ENCODE measurements around the gene REPS2. TPM values are rescaled to one million over a fixed set of nuclear protein-coding genes. Genes with fewer than 3 reads are reported as not detected.
"Not testable (repeated sequence)": the region's sequence is repeated elsewhere in the genome, so short reads cannot be mapped to it uniquely, and the experiment has no call there.

The REPS2 gene
- total and polyA plus RNA-seq, 3 experiments from 2014 or later = 0.02 to 0.49 (median 0.11) TPM

DNA sequence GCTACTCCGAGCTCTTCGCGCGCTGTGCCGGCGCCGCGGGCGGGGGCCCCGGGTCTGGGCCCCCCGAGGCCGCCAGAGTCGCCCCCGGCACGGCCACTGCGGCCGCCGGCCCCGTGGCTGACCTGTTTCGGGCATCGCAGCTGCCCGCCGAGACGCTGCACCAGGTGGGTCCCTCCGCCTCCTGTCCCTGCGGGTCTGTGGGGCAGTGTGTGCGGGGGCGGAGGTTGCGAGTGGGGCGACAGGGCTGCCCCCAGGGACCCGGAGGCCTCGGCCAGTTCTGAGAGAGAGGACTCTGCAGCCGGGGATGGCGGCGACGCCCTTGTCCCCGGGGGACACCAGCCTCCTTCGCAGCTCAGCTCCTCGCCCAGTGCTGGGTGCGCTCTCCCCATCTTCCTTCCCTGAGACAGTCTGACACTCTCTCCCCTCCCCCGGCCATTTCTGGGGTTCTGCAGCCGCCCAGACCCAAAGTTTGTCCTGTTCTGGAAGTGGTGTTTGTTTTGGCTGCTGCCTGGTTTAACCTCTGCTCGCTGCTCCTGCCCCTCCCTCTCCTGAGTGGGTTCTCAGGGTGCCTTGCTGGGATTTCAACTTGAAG is 609 bp downstream of the REPS2 start:
- H3K36me3 Mint-ChIP-seq = peaks cover 0 to 2% (median 0%) of the 10 kb centered on the region in 3 donors
- POLR2A ChIA-PET = interaction anchor here (0.6 to 0.7 kb wide), 2 partner anchors 19 to 303 kb away, joined by 4 to 6 read pairs; no protein-coding TSS in a partner anchor
- CTCF ChIA-PET = no interaction called here

DNA sequence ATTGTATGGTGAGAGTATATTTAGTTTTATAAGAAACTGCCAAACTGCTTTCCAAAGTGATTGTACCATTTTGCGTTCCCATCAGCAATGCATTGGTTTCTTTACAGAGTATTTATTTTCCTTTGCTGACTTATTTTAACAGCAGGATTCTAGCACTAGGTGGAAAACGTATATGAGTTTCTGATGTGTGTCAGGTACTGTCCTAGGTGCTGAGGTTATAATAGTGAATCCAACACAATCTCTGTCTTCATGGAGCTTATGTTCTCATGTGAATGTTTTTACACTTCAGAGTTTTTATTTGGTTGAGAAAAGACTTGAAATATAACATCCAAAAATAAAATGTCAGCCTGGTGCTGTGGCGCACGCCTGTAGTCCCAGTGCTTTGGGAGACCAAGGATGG is 4.0 kb downstream of the REPS2 start:
- H3K27me3 Mint-ChIP-seq = peaks cover 9 to 16% of the 10 kb centered on the region in 2 donors
- no peak overlapping the region for H3K27ac Mint-ChIP-seq
- no peak overlapping the region for H3K4me3 Mint-ChIP-seq
- peaks cover 3 to 8% (median 6%) of the 10 kb centered on the region in 3 donors for H3K4me1 Mint-ChIP-seq
- H3K27me3 ChIP-seq (ENCODE audit: insufficient read depth, low read length, poor library complexity, severe bottlenecking) = no peaks in the 10 kb centered on the region
- peaks cover 8% of the 10 kb centered on the region for H3K4me1 ChIP-seq (ENCODE audit: insufficient read depth, low read length)
- peaks cover 0 to 2% (median 0%) of the 10 kb centered on the region in 3 donors for H3K36me3 Mint-ChIP-seq
- no peak overlapping the region for H3K27ac ChIP-seq (ENCODE audit: low read depth, low read length)
- peaks cover 0 to 2% (median 1%) of the 10 kb centered on the region in 5 donors for H3K9me3 Mint-ChIP-seq
- ChIA-PET CTCF (no interaction called here), POLR2A (no interaction called here)
- no peaks in the 10 kb centered on the region for H3K36me3 ChIP-seq (ENCODE audit: insufficient read depth, low read length)
- H3K4me3 ChIP-seq (ENCODE audit: low read length) = no peak overlapping the region
- no peak for DNase-seq
- no peaks in the 10 kb centered on the region for H3K9me3 ChIP-seq (ENCODE audit: low read length)

More for the DNA sequence above, 609 bp downstream of the REPS2 start:
- DNase-seq = peak in 2 of 5 donors; percentile 1 to 11
- Mint-ChIP-seq H3K27me3 (peaks cover under 1 to 20% of the 10 kb centered on the region in 2 donors), H3K4me3 (peak overlapping the region; percentile 81 to 91 (median 85)), H3K9me3 (peaks cover 0 to 3% (median 2%) of the 10 kb centered on the region in 5 donors), H3K4me1 (peaks cover 3 to 8% (median 6%) of the 10 kb centered on the region in 3 donors), H3K27ac (peak overlapping the region in 6 of 8 donors; percentile 17 to 92 (median 57))
- no peaks in the 10 kb centered on the region for H3K36me3 ChIP-seq (ENCODE audit: insufficient read depth, low read length)
- H3K4me3 ChIP-seq (ENCODE audit: low read length) = peak overlapping the region; percentile 22
- no peaks in the 10 kb centered on the region for H3K9me3 ChIP-seq (ENCODE audit: low read length)
- no peak overlapping the region for H3K27ac ChIP-seq (ENCODE audit: low read depth, low read length)
- peaks cover 8% of the 10 kb centered on the region for H3K4me1 ChIP-seq (ENCODE audit: insufficient read depth, low read length)
- H3K27me3 ChIP-seq (ENCODE audit: insufficient read depth, low read length, poor library complexity, severe bottlenecking) = no peaks in the 10 kb centered on the region

DNA sequence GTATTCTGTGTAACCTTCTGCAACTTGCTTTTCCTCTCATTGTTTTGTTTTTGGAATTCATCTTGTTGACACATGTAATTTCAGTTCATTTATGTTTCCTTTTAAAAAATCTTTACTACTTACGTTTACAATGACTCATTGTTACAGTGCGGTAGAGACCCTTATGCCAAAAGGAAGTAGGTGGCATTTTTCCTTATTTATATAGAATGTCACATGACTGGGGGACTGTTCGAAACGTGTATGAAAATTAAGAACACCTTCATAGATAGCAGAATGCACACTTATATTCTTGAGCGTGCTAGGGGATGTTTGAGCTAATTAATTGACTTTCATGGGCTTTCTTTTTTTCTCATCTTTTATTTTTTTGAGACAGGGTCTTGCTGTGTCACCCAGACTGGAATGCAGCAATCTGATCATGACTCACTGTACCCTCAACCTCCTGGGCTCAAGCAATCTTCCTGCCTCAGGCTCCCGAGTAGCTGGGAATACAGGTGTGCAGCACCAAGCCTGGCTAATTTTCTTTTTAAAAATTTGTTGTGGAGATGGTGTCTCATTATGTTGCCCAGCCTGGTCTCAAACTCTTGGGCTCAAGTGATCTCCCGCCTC is 7.3 kb downstream of the REPS2 start:
- Histone ChIP-seq H3K36me3 (ENCODE audit: insufficient read depth, low read length) (no peaks in the 10 kb centered on the region), H3K27ac (ENCODE audit: low read depth, low read length) (no peak overlapping the region), H3K27me3 (ENCODE audit: insufficient read depth, low read length, poor library complexity, severe bottlenecking) (no peaks in the 10 kb centered on the region), H3K4me1 (ENCODE audit: insufficient read depth, low read length) (no peaks in the 10 kb centered on the region), H3K9me3 (ENCODE audit: low read length) (no peaks in the 10 kb centered on the region), H3K4me3 (ENCODE audit: low read length) (no peak overlapping the region)
- ChIA-PET POLR2A (no interaction called here), CTCF (no interaction called here)
- peaks cover 0 to 2% (median 0%) of the 10 kb centered on the region in 5 donors for H3K9me3 Mint-ChIP-seq
- no peaks in the 10 kb centered on the region for H3K4me1 Mint-ChIP-seq
- H3K27me3 Mint-ChIP-seq = peaks cover 23 to 26% of the 10 kb centered on the region in 2 donors
- no peak overlapping the region for H3K4me3 Mint-ChIP-seq
- no peak for DNase-seq
- H3K27ac Mint-ChIP-seq = peak overlapping the region in 1 of 8 donors; percentile 56
- H3K36me3 Mint-ChIP-seq = no peaks in the 10 kb centered on the region

DNA sequence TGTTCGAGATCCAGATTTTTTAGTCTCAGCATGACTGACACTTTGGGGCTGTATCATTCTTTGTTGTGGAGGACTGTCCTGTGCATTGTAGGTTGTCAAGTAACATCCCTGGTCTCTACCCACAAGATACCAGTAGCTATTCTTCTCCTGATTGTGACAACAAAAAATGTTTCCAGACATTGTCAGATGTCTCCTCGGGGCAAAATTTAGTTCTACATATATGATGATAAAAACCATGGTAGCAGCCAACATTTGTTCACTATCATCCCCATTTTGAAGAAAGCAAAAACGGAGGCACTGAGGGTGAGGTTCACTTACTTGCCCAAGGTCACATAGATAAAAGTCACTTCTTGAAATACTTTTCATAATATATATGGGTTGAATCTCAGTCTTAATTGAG is 11.3 kb downstream of the REPS2 start:
- no peak overlapping the region for H3K4me3 ChIP-seq (ENCODE audit: low read length)
- no peaks in the 10 kb centered on the region for H3K27me3 ChIP-seq (ENCODE audit: insufficient read depth, low read length, poor library complexity, severe bottlenecking)
- H3K4me1 ChIP-seq (ENCODE audit: insufficient read depth, low read length) = no peaks in the 10 kb centered on the region
- H3K9me3 ChIP-seq (ENCODE audit: low read length) = no peaks in the 10 kb centered on the region
- H3K27ac ChIP-seq (ENCODE audit: low read depth, low read length) = no peak overlapping the region
- Mint-ChIP-seq H3K9me3 (peaks cover 0 to 2% (median 0%) of the 10 kb centered on the region in 5 donors), H3K4me1 (no peaks in the 10 kb centered on the region), H3K27ac (no peak overlapping the region), H3K36me3 (no peaks in the 10 kb centered on the region), H3K4me3 (no peak overlapping the region), H3K27me3 (peaks cover 20 to 25% of the 10 kb centered on the region in 2 donors)
- no peak for DNase-seq
- CTCF ChIA-PET = no interaction called here
- H3K36me3 ChIP-seq (ENCODE audit: insufficient read depth, low read length) = no peaks in the 10 kb centered on the region
- POLR2A ChIA-PET = no interaction called here

DNA sequence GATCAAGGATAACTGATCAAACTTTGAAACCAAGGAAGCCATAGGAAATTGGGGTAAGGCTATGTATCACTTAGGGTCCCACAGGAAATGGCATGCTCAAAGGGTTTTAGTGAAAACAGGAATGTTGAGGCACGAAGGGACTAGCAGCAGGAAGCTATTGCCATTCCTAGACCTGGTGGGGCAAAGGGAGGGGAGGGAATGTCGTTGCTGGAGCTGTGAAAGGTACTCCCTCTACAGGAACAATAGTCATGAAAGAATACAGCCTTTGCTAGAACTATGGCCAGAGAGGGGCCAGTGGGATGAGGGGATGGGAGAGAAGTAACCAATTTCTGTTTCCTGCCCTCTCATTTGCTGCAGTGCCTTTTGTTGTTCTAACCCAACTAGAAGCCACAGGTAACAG is 11.9 kb downstream of the REPS2 start:
- Histone ChIP-seq H3K36me3 (ENCODE audit: insufficient read depth, low read length) (no peaks in the 10 kb centered on the region), H3K9me3 (ENCODE audit: low read length) (no peaks in the 10 kb centered on the region), H3K27ac (ENCODE audit: low read depth, low read length) (no peak overlapping the region), H3K4me3 (ENCODE audit: low read length) (no peak overlapping the region), H3K4me1 (ENCODE audit: insufficient read depth, low read length) (no peaks in the 10 kb centered on the region), H3K27me3 (ENCODE audit: insufficient read depth, low read length, poor library complexity, severe bottlenecking) (no peaks in the 10 kb centered on the region)
- Mint-ChIP-seq H3K4me1 (no peaks in the 10 kb centered on the region), H3K27ac (no peak overlapping the region), H3K36me3 (no peaks in the 10 kb centered on the region), H3K27me3 (peaks cover 20 to 25% of the 10 kb centered on the region in 2 donors), H3K4me3 (no peak overlapping the region), H3K9me3 (peaks cover 0 to 2% (median 0%) of the 10 kb centered on the region in 5 donors)
- no peak for DNase-seq
- POLR2A ChIA-PET = no interaction called here
- CTCF ChIA-PET = no interaction called here

DNA sequence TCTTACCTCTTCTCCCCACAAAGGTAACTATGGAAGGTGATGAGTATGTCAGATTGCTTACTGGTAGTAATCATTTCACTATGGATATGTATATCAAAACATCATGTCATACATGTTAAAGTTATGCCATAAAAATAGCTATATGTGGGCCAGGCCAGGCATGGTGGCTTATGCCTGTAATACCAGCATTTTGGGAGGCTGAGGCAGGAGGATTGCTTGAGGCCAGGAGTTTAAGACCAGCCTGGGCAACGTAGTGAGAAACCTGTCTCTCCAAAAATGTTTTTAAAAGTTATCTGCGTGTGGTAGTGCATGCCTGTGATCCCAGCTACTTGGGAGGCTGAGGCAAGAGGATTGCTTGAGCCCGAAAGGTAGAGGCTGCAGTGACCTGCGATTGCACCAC is 16.2 kb downstream of the REPS2 start:
- H3K4me3 ChIP-seq (ENCODE audit: low read length); H3K36me3 ChIP-seq (ENCODE audit: insufficient read depth, low read length); H3K9me3 ChIP-seq (ENCODE audit: low read length); H3K36me3 Mint-ChIP-seq; H3K4me3 Mint-ChIP-seq; H3K27me3 ChIP-seq (ENCODE audit: insufficient read depth, low read length, poor library complexity, severe bottlenecking); H3K9me3 Mint-ChIP-seq; DNase-seq; H3K4me1 ChIP-seq (ENCODE audit: insufficient read depth, low read length); H3K27ac Mint-ChIP-seq; H3K4me1 Mint-ChIP-seq; H3K27ac ChIP-seq (ENCODE audit: low read depth, low read length); POLR2A ChIA-PET; CTCF ChIA-PET: not testable (repeated sequence)
- H3K27me3 Mint-ChIP-seq = peaks cover 12% of the 10 kb centered on the region in 2 donors

DNA sequence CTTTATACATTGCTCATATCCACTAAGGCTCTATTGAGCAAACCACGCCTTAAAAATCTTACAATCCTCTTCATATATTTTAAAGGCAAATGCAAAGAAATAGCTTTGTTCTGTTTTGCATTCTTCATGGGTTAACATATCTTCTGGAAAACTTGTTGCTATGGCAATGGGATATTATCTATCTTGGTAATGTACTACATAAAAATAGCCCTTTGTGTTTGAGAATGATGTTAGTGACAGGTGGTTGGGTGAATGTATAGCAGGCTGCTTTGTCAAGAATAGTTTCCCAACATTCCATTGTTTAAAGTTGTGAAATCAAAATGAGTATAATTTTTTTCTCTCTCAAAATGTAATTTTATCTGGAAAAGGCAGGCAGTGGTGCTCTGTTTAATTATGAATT is 16.8 kb downstream of the REPS2 start:
- no peak overlapping the region for H3K4me3 Mint-ChIP-seq
- Histone ChIP-seq H3K36me3 (ENCODE audit: insufficient read depth, low read length) (no peaks in the 10 kb centered on the region), H3K4me3 (ENCODE audit: low read length) (no peak overlapping the region), H3K27me3 (ENCODE audit: insufficient read depth, low read length, poor library complexity, severe bottlenecking) (no peaks in the 10 kb centered on the region), H3K27ac (ENCODE audit: low read depth, low read length) (no peak overlapping the region), H3K9me3 (ENCODE audit: low read length) (no peaks in the 10 kb centered on the region), H3K4me1 (ENCODE audit: insufficient read depth, low read length) (no peaks in the 10 kb centered on the region)
- H3K27me3 Mint-ChIP-seq = peaks cover 6 to 9% of the 10 kb centered on the region in 2 donors
- H3K9me3 Mint-ChIP-seq = no peaks in the 10 kb centered on the region
- no peaks in the 10 kb centered on the region for H3K4me1 Mint-ChIP-seq
- H3K36me3 Mint-ChIP-seq = no peaks in the 10 kb centered on the region
- POLR2A ChIA-PET = no interaction called here
- CTCF ChIA-PET = no interaction called here
- no peak for DNase-seq
- no peak overlapping the region for H3K27ac Mint-ChIP-seq

DNA sequence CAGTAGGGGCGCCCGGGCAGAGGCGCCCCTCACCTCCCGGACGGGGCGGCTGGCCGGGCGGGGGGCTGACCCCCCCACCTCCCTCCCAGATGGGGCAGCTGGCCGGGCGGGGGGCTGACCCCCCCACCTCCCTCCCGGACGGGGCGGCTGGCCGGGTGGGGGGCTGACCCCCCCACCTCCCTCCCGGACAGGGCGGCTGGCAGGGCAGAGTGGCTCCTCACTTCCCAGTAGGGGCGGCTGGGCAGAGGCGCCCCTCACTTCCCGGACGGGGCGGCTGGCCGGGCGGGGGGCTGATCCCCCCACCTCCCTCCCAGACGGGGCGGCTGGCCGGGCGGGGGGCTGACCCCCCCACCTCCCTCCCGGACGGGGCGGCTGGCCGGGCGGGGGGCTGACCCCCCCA is 18.5 kb downstream of the REPS2 start:
- H3K27ac ChIP-seq (ENCODE audit: low read depth, low read length); H3K4me1 Mint-ChIP-seq; H3K27me3 ChIP-seq (ENCODE audit: insufficient read depth, low read length, poor library complexity, severe bottlenecking); H3K27ac Mint-ChIP-seq; H3K9me3 ChIP-seq (ENCODE audit: low read length); H3K4me3 Mint-ChIP-seq; H3K36me3 ChIP-seq (ENCODE audit: insufficient read depth, low read length); H3K9me3 Mint-ChIP-seq; POLR2A ChIA-PET; H3K27me3 Mint-ChIP-seq; DNase-seq; H3K4me1 ChIP-seq (ENCODE audit: insufficient read depth, low read length); H3K4me3 ChIP-seq (ENCODE audit: low read length); CTCF ChIA-PET; H3K36me3 Mint-ChIP-seq: not testable (repeated sequence)

All from CD8-positive, alpha-beta memory T cell (primary cell).